NCI-H748 (cell line): ENCODE measurements around the gene INSYN1.
"Not testable (repeated sequence)": the region's sequence is repeated elsewhere in the genome, so short reads cannot be mapped to it uniquely, and the experiment has no call there.

ENCODE experiments used
- DNase-seq: peaks from one replicate; lab custom pipeline; 2025; ENCODE audit not compliant: unreplicated experiment; lab: John Stamatoyannopoulos, UW

The INSYN1 gene

GRCh38 chr15:73716417-73716816 is 36.7 kb downstream of the INSYN1 start:
- DNase-seq = no peak

GRCh38 chr15:73715417-73715816 is 37.7 kb downstream of the INSYN1 start:
- DNase-seq = no peak

- DNase-seq = no peak
Observed at GRCh38 chr15:73714695-73715301, 38.4 kb downstream of the INSYN1 start.

DNA sequence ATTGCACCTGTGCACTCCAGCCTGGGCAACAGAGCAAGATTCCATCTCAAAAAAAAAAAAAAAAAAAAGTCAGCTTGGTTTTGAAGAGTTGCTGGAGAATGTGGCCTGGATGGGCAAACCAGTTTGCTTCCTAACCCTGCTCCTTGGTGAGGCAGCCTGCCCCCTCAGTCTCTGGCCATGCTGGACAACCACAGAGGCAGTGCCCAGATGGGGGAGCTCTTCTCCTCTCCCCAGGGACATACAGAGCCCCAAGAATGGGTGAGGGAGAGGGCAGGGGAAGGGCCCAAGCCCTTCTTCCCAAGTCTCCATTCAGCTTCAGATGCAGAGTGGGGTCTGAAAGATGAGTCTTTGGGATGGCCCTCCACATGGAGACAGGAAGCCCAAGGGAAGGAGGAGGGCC is 41.0 kb downstream of the INSYN1 start:
- DNase-seq = no peak

GRCh38 chr15:73711526-73711925 is 41.6 kb downstream of the INSYN1 start:
- DNase-seq = no peak

DNA sequence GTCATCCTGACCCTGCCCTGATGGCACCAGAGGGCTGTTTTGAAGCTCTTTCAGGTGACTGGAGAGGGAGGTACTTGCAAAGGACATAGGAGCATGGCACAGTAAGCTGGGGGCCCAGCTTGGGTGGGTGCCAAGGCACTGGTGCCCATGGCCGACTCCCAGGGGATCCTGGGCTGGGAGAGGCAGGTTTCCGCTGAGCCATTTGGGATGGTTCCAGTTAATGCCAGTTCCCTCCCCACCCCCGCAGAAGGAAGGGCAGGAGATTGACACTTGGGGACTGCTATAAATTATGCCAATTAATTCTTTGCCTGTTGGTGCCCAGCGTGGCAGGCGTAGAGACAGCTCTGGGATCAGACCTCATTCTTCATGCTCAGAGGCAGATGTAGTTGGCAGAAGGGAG is 42.8 kb downstream of the INSYN1 start:
- DNase-seq = no peak

- DNase-seq = no peak
Observed at GRCh38 chr15:73709686-73710085, 43.5 kb downstream of the INSYN1 start.

DNA sequence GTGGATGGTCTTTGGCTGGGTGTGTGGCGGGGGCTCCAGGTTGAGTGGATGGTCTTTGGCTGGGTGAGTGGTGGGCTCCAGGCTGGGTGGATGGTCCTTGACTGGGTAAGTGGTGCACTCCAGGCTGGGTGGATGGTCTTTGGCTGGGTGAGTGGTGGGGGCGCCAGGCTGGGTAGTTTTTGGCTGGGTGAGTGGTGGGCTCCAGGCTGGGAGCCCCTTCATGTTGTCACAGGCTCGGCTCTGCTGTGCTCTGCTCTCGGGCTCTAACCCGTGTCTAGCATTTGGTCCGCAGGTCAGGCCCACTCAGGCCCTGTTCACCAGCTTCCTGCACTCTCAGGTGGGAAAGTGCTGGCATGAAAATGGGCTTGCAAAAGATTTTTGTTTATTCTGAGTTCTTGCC is 43.9 kb downstream of the INSYN1 start:
- no peak for DNase-seq

DNA sequence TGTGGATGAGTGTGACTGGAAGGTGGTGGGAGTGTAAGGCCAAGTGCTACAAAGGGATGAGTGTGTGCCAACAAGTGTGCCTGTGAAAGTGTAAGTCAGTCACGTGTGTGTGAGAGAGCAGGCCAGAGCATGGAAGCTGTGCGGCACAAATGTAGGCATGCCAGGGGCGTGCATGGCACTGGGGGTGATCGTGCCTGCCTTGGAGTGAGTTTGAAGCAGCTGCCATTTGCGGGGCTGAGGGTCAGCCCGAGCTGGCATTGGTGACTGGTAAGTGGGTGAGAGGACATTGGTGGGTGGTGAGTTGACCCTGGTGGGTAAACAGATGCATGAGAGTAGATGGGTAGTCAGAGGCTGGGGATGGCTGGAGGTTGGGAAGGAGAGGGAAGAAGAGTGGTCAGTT is 44.5 kb downstream of the INSYN1 start:
- no peak for DNase-seq

DNA sequence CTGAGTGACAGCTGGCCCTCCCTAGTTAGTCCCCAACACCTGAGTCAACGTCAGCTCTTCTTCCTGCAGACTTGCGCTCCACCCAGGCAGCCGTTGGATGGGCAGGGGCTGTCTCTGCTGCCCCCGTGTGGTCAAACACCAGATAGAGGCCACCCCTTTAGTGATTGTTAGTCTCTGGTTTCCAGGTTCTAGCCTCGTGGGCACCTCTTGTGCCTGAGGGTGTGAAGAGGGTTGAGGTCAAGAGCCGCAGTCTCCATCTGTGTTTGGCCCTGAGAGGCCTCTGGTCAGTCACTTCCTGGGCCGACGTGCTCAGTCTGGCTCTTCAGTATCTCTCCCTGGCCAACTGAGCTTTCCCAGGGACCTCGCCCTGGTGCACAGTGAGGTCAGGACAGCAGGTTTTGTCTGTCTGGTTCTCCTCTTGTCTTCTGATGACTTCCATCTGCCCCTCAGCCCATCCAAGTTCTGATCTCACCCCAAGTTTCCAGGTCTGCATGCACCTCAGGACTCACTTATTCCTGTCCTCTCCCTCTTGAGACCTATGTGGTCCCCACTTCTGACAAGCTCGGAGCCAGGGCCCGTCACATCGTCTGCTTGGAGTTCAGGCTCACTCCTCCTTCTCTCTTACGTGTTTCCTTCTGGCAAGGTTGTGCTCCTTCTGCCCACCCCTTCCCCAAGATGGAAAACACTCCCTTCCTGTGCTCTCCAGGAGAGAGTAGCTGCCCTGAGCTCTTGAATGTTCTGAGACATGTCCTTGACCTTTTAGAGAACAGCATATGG is 48.1 kb downstream of the INSYN1 start:
- peak; percentile 46 for DNase-seq

- not testable (repeated sequence) for DNase-seq
Observed at GRCh38 chr15:73704142-73704868, 48.8 kb downstream of the INSYN1 start.

- not testable (repeated sequence) for DNase-seq
Observed at GRCh38 chr15:73703601-73704000, 49.5 kb downstream of the INSYN1 start.

- DNase-seq = not testable (repeated sequence)
Observed at GRCh38 chr15:73702311-73703239, 50.6 kb downstream of the INSYN1 start.

- DNase-seq = peak; percentile 57
Observed at GRCh38 chr15:73700041-73700842, 52.9 kb downstream of the INSYN1 start.

DNA sequence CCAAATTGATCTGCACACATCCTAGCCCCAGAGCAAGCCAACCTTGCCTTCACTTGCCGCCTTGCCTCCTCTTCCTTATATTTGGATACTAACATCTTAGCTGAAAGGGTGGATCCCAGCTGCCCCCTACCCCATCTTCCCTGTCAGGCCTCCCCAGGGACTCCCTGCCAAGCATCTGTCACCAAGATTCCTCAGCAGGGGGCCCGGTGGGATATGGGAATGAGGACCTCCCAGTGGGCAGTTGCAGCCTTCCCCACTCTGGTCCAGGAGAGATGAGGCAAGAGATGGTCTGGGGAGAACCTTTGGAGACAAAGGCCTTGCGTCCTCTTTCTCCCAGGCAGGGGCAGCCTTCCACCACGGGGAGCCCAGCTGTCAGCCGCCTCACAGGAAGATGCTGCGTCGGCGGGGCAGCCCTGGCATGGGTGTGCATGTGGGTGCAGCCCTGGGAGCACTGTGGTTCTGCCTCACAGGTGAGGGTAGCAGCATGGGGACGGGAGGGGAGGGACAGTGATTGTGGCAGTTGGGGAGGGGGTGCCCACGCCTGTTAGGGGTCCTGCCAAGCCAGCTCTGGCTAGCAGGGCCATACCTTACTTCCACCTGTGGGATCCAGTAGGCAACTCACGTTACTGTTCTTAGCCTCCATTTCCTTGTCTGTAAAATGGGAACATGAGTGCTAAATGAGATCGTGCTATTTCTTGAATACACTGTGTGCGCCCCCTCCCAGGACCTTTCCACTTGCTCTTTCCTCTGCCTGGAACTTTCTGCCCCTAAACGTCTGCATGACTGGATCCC is 53.7 kb downstream of the INSYN1 start:
- no peak for DNase-seq

- DNase-seq = no peak
Observed at GRCh38 chr15:73697033-73697467, 56.1 kb downstream of the INSYN1 start.

DNA sequence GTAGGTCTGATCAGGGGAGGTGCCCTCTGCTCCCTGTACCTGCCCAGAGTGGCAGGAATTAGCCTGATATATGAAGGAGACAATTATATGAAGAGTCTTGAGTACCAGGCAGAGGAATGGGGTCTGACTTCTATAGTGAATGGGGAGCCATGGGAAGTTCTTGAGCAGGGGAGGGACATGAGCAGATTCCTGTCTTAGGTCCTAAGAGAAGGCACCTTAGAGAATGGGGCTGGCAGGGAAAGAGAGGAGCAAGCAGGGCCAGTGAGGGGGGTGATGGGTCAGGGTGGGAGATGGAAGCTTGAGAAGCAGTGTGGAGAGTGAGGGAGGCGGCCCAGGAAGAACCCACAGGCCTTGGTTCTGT is 56.5 kb downstream of the INSYN1 start:
- DNase-seq = no peak

GRCh38 chr15:73695773-73696640 is 57.1 kb downstream of the INSYN1 start:
- no peak for DNase-seq
